ENCODE measurements around the gene HOXD1.

- TF ChIP-seq POLR2AphosphoS5 (IDR thresholded peaks at IDR 0.05) = no peak
- TF ChIP-seq, protein P1, sequence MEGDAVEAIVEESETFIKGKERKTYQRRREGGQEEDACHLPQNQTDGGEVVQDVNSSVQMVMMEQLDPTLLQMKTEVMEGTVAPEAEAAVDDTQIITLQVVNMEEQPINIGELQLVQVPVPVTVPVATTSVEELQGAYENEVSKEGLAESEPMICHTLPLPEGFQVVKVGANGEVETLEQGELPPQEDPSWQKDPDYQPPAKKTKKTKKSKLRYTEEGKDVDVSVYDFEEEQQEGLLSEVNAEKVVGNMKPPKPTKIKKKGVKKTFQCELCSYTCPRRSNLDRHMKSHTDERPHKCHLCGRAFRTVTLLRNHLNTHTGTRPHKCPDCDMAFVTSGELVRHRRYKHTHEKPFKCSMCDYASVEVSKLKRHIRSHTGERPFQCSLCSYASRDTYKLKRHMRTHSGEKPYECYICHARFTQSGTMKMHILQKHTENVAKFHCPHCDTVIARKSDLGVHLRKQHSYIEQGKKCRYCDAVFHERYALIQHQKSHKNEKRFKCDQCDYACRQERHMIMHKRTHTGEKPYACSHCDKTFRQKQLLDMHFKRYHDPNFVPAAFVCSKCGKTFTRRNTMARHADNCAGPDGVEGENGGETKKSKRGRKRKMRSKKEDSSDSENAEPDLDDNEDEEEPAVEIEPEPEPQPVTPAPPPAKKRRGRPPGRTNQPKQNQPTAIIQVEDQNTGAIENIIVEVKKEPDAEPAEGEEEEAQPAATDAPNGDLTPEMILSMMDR (IDR thresholded peaks at IDR 0.05 in 8 of 11, conservative IDR thresholded peaks at IDR 0.05 in 3 of 11) = no peak
These were observed 14.1 kb upstream of the HOXD1 start for GRCh38 chr2:176174382-176174823.
